Adrenal gland (tissue), 12 donors: ENCODE results near the gene INTS3. TPM values are rescaled to one million over a fixed set of nuclear protein-coding genes. Genes with fewer than 3 reads are reported as not detected.
A peak's percentile ranks its signal among the peaks of the same experiment; 100 is the strongest.

Experiments used
- DNase-seq, 7 donors: peaks; one replicate each; pipeline ENCODE4 v3.0.0-alpha.2; 2019 to 2020
- H3K27ac ChIP-seq, 5 donors: fragments of 200-600 bp; sonication (generic) in 4 of 5; 1 replicate in 3 of 5; 2 replicates in 2 of 5; pipeline versions ENCODE4 v1.5.1 to v1.8.0; 2016 to 2020; ENCODE audit warnings: mild to moderate bottlenecking in 1 of 5
- H3K27me3 ChIP-seq: fragments of 200-600 bp; 2 replicates; pipeline ENCODE4 v1.8.0; 2021
- H3K36me3 ChIP-seq, 2 donors: fragments of 200-600 bp; replicated peaks in 1 of 2; 1 replicate in 1 of 2; 2 replicates in 1 of 2; pipeline versions ENCODE4 v1.5.1 to v1.8.0; 2018 to 2022
- H3K4me1 ChIP-seq, 2 donors: fragments of 200-600 bp; replicated peaks in 1 of 2; 1 replicate in 1 of 2; 2 replicates in 1 of 2; pipeline versions ENCODE4 v1.5.1 to v1.8.0; 2018 to 2021
- H3K4me3 ChIP-seq, 4 donors: fragments of 200-600 bp; sonication (generic) in 3 of 4; one replicate each; pipeline ENCODE4 v1.5.1; 2016 to 2018
- H3K9me3 ChIP-seq, 3 donors: fragments of 200-600 bp; sonication (generic) in 1 of 3; replicated peaks in 1 of 3; 1 replicate in 2 of 3; 2 replicates in 1 of 3; pipeline versions ENCODE4 v1.5.1 to v1.8.0; 2016 to 2021
- CTCF ChIP-seq, 6 experiments: fragments of 450-650 bp in 4 of 6; fragments of 200-600 bp in 2 of 6; sonication (generic) in 1 of 6; IDR thresholded peaks; 1 replicate in 5 of 6; 2 replicates in 1 of 6; pipeline versions ENCODE4 v1.5.1 to v1.8.0; 2016 to 2021; ENCODE audit warnings: antibody characterized with exemption in 6 of 6, mild to moderate bottlenecking in 2 of 6, moderate library complexity in 1 of 6
- POLR2A ChIP-seq, 2 donors: fragments of 450-650 bp; IDR thresholded peaks; one replicate each; pipeline ENCODE4 v1.6.1; 2017; ENCODE audit warnings: antibody characterized with exemption in 2 of 2, mild to moderate bottlenecking in 2 of 2, moderate library complexity in 1 of 2
- WGBS, 4 donors: extraction: QIAGEN DNeasy Blood & Tissue Kit in 2 of 4; methylation state at CpG; one replicate each; pipeline versions ENCODE4 v1.1.5 to v1.1.7; 2013 to 2017; 5-methylcytosine and 5-hydroxymethylcytosine counted together
- intact Hi-C, 2 donors: fragments of 100-400 bp; cut with DNase I; formaldehyde crosslinking; loops; one replicate each; pipeline versions ENCODE4 v1.14.1 to v1.15.0; 2022 to 2023
- polyA plus RNA-seq, 3 donors: library from polyadenylated mRNA; stranded (reverse); fragments of 200-250 nt in 2 of 3; fragments of 350-450 nt in 1 of 3; fragmentation: Illumina TruSeq in 1 of 3; extraction: RNeasy Lipid Tissue Mini Kit (QIAGEN cat#74804) in 1 of 3; gene quantifications; one replicate each; pipeline ENCODE4 v1.2.3, GENCODE V29; 2013 to 2014
- total RNA-seq, 9 donors: library from RNA; depleted of rRNA in 4 of 9; stranded (reverse); fragments of >200 nt in 4 of 9; fragments of 120-200 nt in 1 of 9; fragmentation: NEBNext Ultra II Directional in 1 of 9; extraction: Animal tissue kit (Norgen Biotek cat#: 25700) in 1 of 9; gene quantifications; one replicate each; pipeline versions ENCODE4 v1.1.0 to v1.2.4, GENCODE V29; 2013 to 2023
- donor health status: healthy with polysubstance abuse.
- donor health status: Bipolar disorder and iron deficiency.
- donor health status: DM: yes; HTN: yes; CAD: no.
- donor health status: DM: no; HTN: no; CAD: no.
- donor health status: DM: no; HTN: no; CAD: no.
- donor health status: DM: yes; HTN: yes; CAD: no.

Gene INTS3
- total and polyA plus RNA-seq, 12 donors: 40.7 to 148 (median 61.2) TPM

- peak overlapping the region; percentile 74 to 94 (median 78) for H3K4me3 ChIP-seq
- H3K4me1 ChIP-seq: peaks cover 16 to 33% of the 10 kb centered on the region in 2 donors
- TF ChIP-seq CTCF (IDR thresholded peaks at IDR 0.05) (peak in 1 of 6 experiments; percentile 20), POLR2A (IDR thresholded peaks at IDR 0.05) (peak in 1 of 2 donors; percentile 0)
- peak overlapping the region; percentile 90 to 98 (median 94) for H3K27ac ChIP-seq
- 0 to 1% (median 1%) methylated on average over 15 to 19 of the region's 19 CpGs for WGBS, 4 donors
- no peaks in the 10 kb centered on the region for H3K36me3 ChIP-seq
- DNase-seq: peak; percentile 40 to 69 (median 59)
- no peaks in the 10 kb centered on the region for H3K9me3 ChIP-seq
- H3K27me3 ChIP-seq: no peaks in the 10 kb centered on the region
- intact Hi-C loops: no loop called here
Observed at GRCh38 chr1:153728305-153729066, 636 bp downstream of the INTS3 start.

GRCh38 chr1:153730468-153730988 lies 2.7 kb downstream of the INTS3 start:
- intact Hi-C loops: no loop called here
- no peaks in the 10 kb centered on the region for H3K36me3 ChIP-seq
- H3K27ac ChIP-seq: peak overlapping the region in 2 of 5 donors; percentile 36 to 98
- H3K4me3 ChIP-seq: no peak overlapping the region
- WGBS, 4 donors: 62 to 69% (median 65%) methylated on average over 5 of the region's 5 CpGs
- no peak for DNase-seq
- H3K27me3 ChIP-seq: no peaks in the 10 kb centered on the region
- TF ChIP-seq POLR2A (IDR thresholded peaks at IDR 0.05) (no peak), CTCF (IDR thresholded peaks at IDR 0.05) (no peak)
- peaks cover 27 to 52% of the 10 kb centered on the region in 2 donors for H3K4me1 ChIP-seq
- H3K9me3 ChIP-seq: no peaks in the 10 kb centered on the region

GRCh38 chr1:153733970-153734369 lies 6.1 kb downstream of the INTS3 start:
- no peaks in the 10 kb centered on the region for H3K36me3 ChIP-seq
- no peaks in the 10 kb centered on the region for H3K9me3 ChIP-seq
- H3K27me3 ChIP-seq: no peaks in the 10 kb centered on the region
- DNase-seq: no peak
- TF ChIP-seq CTCF (IDR thresholded peaks at IDR 0.05) (no peak), POLR2A (IDR thresholded peaks at IDR 0.05) (no peak)
- intact Hi-C loops: no loop called here
- 42 to 62% (median 54%) methylated on average over 1 of the region's 1 CpG for WGBS, 4 donors
- peak overlapping the region; percentile 6 to 83 (median 52) for H3K27ac ChIP-seq
- no peak overlapping the region for H3K4me3 ChIP-seq
- H3K4me1 ChIP-seq: peaks cover 24 to 45% of the 10 kb centered on the region in 2 donors

- TF ChIP-seq POLR2A (IDR thresholded peaks at IDR 0.05) (no peak), CTCF (IDR thresholded peaks at IDR 0.05) (no peak)
- peak in 5 of 7 donors; percentile 39 to 59 (median 41) for DNase-seq
- Histone ChIP-seq H3K27ac (peak overlapping the region; percentile 6 to 83 (median 52)), H3K4me1 (peaks cover 19 to 39% of the 10 kb centered on the region in 2 donors), H3K4me3 (no peak overlapping the region), H3K27me3 (no peaks in the 10 kb centered on the region), H3K36me3 (no peaks in the 10 kb centered on the region), H3K9me3 (no peaks in the 10 kb centered on the region)
- 32 to 40% (median 37%) methylated on average over 3 of the region's 3 CpGs for WGBS, 4 donors
- intact Hi-C loops: no loop called here
Observed at GRCh38 chr1:153734396-153735089, 6.7 kb downstream of the INTS3 start.
